Stomach (tissue), 4 donors: ENCODE data around the gene TPH1.

Experiments
- POLR2AphosphoS5 ChIP-seq, 3 donors: sonication (generic); formaldehyde crosslinking; IDR thresholded peaks; one replicate each; pipeline ENCODE4 v1.6.1; 2016; ENCODE audit warnings: antibody characterized with exemption in 3 of 3
- TF ChIP-seq, protein P1 (sequence below), 7 experiments: fragments of 450-650 bp in 4 of 7; fragments of 200-600 bp in 3 of 7; sonication (generic) in 3 of 7; IDR thresholded peaks; one replicate each; pipeline ENCODE4 v1.5.1; 2016 to 2019; ENCODE audit warnings: antibody characterized with exemption in 7 of 7, control low read depth in 2 of 7, mild to moderate bottlenecking in 1 of 7

GRCh38 chr11:18013790-18014507 lies 32.1 kb downstream of the TPH1 start:
- TF ChIP-seq, protein P1, sequence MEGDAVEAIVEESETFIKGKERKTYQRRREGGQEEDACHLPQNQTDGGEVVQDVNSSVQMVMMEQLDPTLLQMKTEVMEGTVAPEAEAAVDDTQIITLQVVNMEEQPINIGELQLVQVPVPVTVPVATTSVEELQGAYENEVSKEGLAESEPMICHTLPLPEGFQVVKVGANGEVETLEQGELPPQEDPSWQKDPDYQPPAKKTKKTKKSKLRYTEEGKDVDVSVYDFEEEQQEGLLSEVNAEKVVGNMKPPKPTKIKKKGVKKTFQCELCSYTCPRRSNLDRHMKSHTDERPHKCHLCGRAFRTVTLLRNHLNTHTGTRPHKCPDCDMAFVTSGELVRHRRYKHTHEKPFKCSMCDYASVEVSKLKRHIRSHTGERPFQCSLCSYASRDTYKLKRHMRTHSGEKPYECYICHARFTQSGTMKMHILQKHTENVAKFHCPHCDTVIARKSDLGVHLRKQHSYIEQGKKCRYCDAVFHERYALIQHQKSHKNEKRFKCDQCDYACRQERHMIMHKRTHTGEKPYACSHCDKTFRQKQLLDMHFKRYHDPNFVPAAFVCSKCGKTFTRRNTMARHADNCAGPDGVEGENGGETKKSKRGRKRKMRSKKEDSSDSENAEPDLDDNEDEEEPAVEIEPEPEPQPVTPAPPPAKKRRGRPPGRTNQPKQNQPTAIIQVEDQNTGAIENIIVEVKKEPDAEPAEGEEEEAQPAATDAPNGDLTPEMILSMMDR (IDR thresholded peaks at IDR 0.05) = no peak
- TF ChIP-seq POLR2AphosphoS5 (IDR thresholded peaks at IDR 0.05) = no peak
